Measurements from ENCODE around the gene CYP2D6. TPM values are rescaled to one million over a fixed set of nuclear protein-coding genes. Genes with fewer than 3 reads are reported as not detected.

CYP2D6 gene
- total RNA-seq, 1 donor from 2014 or later = 1.4 TPM

DNA sequence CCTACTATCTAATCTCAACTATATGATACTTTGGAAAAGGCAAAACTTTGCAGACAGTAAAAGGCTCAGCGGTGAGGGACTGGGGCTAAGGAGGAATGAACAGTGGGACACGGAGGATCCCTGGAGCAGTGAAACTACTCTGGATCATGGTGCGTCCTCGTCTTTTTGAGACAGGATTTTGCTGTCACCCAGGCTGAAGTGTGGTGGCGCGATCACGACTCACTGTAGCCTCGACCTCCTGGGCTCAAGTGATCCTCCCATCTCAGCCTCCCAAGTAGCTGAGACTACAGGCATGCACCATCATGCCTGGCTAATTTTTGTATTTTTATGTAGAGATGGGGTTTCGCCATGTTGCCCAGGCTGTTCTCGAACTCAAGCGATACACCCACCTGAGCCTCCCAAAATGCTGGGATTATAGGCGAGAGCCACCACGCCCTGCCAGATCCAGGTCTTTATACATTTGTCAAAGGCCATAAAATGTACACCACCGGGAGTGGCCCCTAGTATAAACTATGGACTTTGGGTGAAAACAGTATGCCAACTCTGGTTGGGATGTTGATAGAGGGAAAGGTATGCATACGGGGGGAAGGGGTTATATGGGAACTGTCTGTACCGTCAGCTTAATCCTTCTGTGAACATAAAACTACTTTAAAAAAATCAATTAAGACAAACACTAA is 28.0 kb upstream of the CYP2D6 start:
- H3K27me3 Mint-ChIP-seq (ENCODE audit: unreplicated experiment) = no peaks in the 10 kb centered on the region
- peaks cover 4% of the 10 kb centered on the region for H3K4me1 Mint-ChIP-seq (ENCODE audit: unreplicated experiment)
- no peak for DNase-seq (ENCODE audit: extremely low spot score, unreplicated experiment)
- no peak overlapping the region for H3K4me3 Mint-ChIP-seq (ENCODE audit: unreplicated experiment)
- H3K9me3 Mint-ChIP-seq (ENCODE audit: unreplicated experiment) = no peaks in the 10 kb centered on the region
- no peak overlapping the region for H3K27ac Mint-ChIP-seq (ENCODE audit: unreplicated experiment)
- H3K36me3 Mint-ChIP-seq (ENCODE audit: unreplicated experiment) = peaks cover 8% of the 10 kb centered on the region
- TF ChIP-seq, protein P1, sequence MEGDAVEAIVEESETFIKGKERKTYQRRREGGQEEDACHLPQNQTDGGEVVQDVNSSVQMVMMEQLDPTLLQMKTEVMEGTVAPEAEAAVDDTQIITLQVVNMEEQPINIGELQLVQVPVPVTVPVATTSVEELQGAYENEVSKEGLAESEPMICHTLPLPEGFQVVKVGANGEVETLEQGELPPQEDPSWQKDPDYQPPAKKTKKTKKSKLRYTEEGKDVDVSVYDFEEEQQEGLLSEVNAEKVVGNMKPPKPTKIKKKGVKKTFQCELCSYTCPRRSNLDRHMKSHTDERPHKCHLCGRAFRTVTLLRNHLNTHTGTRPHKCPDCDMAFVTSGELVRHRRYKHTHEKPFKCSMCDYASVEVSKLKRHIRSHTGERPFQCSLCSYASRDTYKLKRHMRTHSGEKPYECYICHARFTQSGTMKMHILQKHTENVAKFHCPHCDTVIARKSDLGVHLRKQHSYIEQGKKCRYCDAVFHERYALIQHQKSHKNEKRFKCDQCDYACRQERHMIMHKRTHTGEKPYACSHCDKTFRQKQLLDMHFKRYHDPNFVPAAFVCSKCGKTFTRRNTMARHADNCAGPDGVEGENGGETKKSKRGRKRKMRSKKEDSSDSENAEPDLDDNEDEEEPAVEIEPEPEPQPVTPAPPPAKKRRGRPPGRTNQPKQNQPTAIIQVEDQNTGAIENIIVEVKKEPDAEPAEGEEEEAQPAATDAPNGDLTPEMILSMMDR (IDR thresholded peaks at IDR 0.05) = no peak

DNA sequence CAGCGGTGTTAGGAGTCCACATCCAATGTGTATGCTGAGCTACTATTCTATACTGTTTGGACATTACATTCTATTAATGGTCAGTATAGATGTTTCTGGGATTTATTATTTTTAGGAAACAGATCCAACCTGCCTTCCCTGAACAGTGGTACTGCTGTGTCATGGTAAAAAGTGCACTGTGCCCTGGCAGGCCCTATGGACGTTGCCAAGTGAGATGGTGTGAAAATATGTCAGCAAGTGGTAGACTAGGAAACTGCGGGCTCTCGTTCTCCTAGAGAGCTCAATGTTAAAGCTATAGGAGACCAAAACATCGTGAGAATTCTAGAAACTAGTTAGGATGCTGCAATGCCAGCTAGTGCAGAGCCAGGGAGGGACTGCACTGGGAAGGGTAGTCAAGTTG is 26.0 kb upstream of the CYP2D6 start:
- no peaks in the 10 kb centered on the region for H3K9me3 Mint-ChIP-seq (ENCODE audit: unreplicated experiment)
- no peak overlapping the region for H3K27ac Mint-ChIP-seq (ENCODE audit: unreplicated experiment)
- no peak for DNase-seq (ENCODE audit: extremely low spot score, unreplicated experiment)
- H3K4me3 Mint-ChIP-seq (ENCODE audit: unreplicated experiment) = no peak overlapping the region
- H3K4me1 Mint-ChIP-seq (ENCODE audit: unreplicated experiment) = peaks cover 4% of the 10 kb centered on the region
- no peaks in the 10 kb centered on the region for H3K27me3 Mint-ChIP-seq (ENCODE audit: unreplicated experiment)
- TF ChIP-seq, protein P1 (IDR thresholded peaks at IDR 0.05) = no peak
- H3K36me3 Mint-ChIP-seq (ENCODE audit: unreplicated experiment) = peaks cover 11% of the 10 kb centered on the region

DNA sequence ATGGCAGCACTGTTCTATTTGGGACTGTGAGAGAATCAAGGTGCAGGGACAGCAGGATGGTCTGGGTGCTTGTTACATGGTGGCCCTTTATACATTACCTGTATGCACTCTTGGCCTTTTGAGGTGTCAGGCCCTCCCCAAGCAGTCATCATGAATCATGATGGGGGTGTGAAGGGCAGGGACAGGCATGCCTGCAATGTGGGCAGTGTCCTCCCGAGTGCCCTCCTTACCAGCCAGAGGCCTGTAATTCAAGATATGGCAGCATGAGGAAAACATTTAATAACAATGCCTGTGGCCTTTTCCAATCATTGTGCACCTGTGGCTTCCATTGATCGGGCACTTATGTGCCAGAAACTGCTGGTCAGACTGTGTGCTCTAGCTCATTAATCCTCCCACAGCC is 25.5 kb upstream of the CYP2D6 start:
- DNase-seq (ENCODE audit: extremely low spot score, unreplicated experiment) = no peak

DNA sequence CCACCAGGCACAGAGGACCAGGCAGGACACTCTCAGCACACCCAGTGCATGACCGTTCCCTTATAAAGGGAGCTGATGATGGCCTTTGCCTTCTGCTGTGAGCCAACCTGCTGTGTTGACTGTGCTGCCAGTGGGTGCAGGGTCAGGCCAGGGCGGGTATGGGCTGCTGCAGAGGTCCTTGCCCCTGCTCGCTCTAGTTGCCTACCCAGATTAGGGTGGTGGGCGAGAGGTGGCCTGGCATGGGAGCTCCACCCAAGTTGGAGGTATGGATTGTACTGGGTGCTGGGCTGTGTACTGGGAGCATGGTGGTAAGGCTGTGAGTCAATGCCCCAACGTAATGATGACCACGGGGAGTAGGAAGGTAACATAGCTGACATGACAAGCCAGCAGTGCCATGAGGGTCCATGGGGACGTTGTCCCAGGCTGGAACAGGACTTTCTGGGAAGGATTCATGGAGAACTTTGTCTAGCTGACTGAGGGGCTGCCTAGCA is 24.5 kb upstream of the CYP2D6 start:
- no peak for DNase-seq (ENCODE audit: extremely low spot score, unreplicated experiment)
- Mint-ChIP-seq H3K27ac (ENCODE audit: unreplicated experiment) (peak overlapping the region; percentile 18), H3K9me3 (ENCODE audit: unreplicated experiment) (no peaks in the 10 kb centered on the region), H3K4me3 (ENCODE audit: unreplicated experiment) (no peak overlapping the region), H3K27me3 (ENCODE audit: unreplicated experiment) (no peaks in the 10 kb centered on the region), H3K36me3 (ENCODE audit: unreplicated experiment) (peaks cover 9% of the 10 kb centered on the region), H3K4me1 (ENCODE audit: unreplicated experiment) (peaks cover 2% of the 10 kb centered on the region)
- TF ChIP-seq, protein P1 (IDR thresholded peaks at IDR 0.05) = no peak

More for the DNA sequence above, 25.5 kb upstream of the CYP2D6 start:
- peaks cover 4% of the 10 kb centered on the region for H3K4me1 Mint-ChIP-seq (ENCODE audit: unreplicated experiment)
- no peak overlapping the region for H3K4me3 Mint-ChIP-seq (ENCODE audit: unreplicated experiment)
- TF ChIP-seq, protein P1 (IDR thresholded peaks at IDR 0.05) = no peak
- no peaks in the 10 kb centered on the region for H3K27me3 Mint-ChIP-seq (ENCODE audit: unreplicated experiment)
- no peak overlapping the region for H3K27ac Mint-ChIP-seq (ENCODE audit: unreplicated experiment)
- no peaks in the 10 kb centered on the region for H3K9me3 Mint-ChIP-seq (ENCODE audit: unreplicated experiment)
- peaks cover 11% of the 10 kb centered on the region for H3K36me3 Mint-ChIP-seq (ENCODE audit: unreplicated experiment)

DNA sequence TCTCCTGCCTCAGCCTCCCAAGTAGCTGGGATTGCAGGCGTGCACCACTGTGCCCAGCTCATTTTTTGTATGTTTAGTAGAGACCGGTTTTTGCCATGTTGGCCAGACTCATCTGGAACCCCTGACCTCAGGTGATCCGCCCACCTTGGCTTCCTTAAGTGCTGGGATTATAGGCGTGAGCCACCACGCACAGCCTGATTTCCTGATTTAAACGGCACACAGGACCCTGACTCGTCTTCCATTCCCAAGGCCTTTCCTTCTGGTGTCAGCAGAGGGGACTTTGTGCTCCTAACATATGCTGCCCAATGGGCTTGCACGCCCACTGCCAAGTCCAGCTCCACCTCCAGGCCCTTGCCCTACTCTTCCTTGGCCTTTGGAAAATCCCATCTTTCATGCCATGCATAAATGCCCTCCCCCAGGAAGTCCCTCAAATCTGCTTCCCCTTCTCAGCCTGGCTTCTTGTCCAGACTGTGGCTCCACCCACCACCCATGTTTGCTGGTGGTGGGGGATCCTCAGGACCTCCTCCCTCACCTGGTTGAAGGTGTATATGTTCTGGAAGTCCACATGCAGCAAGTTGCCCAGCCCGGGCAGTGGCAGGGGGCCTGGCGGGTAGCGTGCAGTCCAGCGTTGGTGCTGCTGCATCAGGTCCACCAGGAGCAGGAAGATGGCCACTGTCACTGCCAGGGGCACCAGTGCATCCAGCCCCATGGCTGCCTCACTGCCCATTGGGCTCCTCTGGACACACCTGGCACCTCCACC is 23.9 kb upstream of the CYP2D6 start:
- Mint-ChIP-seq H3K27ac (ENCODE audit: unreplicated experiment) (no peak overlapping the region), H3K4me3 (ENCODE audit: unreplicated experiment) (no peak overlapping the region), H3K27me3 (ENCODE audit: unreplicated experiment) (no peaks in the 10 kb centered on the region), H3K4me1 (ENCODE audit: unreplicated experiment) (peaks cover 2% of the 10 kb centered on the region), H3K9me3 (ENCODE audit: unreplicated experiment) (no peaks in the 10 kb centered on the region), H3K36me3 (ENCODE audit: unreplicated experiment) (peaks cover 9% of the 10 kb centered on the region)
- TF ChIP-seq, protein P1 (IDR thresholded peaks at IDR 0.05) = no peak
- no peak for DNase-seq (ENCODE audit: extremely low spot score, unreplicated experiment)

Measured in osteocyte (in vitro differentiated cells).